Activated B cell treated with CpG ODN at 0.5 μM for 24 hours (primary cell): ENCODE results near the gene GPX1. TPM values are rescaled to one million over a fixed set of nuclear protein-coding genes. Genes with fewer than 3 reads are reported as not detected.
"Not testable (repeated sequence)": the region's sequence is repeated elsewhere in the genome, so short reads cannot be mapped to it uniquely, and the experiment has no call there.

ENCODE experiments used
- ATAC-seq: fragments of 200-7000 bp; cut with Tn5 transposase; one replicate; pipeline ENCODE4 v1.10.0; 2021; ENCODE audit warnings: low read depth, mild to moderate bottlenecking, moderate library complexity
- CTCF ChIA-PET: fragments of 350-600 bp; sonication (Branson Sonifier 250); formaldehyde crosslinking; loops from one replicate; lab custom pipeline; 2021; ENCODE audit warnings: antibody characterized with exemption; lab: Charles Lee
- POLR2A ChIA-PET: fragments of 350-600 bp; sonication (Branson Sonifier 250); formaldehyde crosslinking; loops from one replicate; lab custom pipeline; 2021; ENCODE audit warnings: antibody characterized with exemption; lab: Charles Lee
- DNase-seq: peaks from one replicate; pipeline ENCODE4 v3.0.0; 2022
- H3K27ac Mint-ChIP-seq: one replicate; pipeline ENCODE4 v1.8.0; 2020; ENCODE audit warnings: mixed read lengths
- H3K27me3 Mint-ChIP-seq: one replicate; pipeline ENCODE4 v1.8.0; 2021; ENCODE audit warnings: mixed read lengths
- H3K36me3 Mint-ChIP-seq: one replicate; pipeline ENCODE4 v1.8.0; 2021; ENCODE audit warnings: low read depth, mixed read lengths
- H3K4me1 Mint-ChIP-seq: one replicate; pipeline ENCODE4 v1.8.0; 2021; ENCODE audit warnings: mixed read lengths
- H3K4me3 Mint-ChIP-seq: one replicate; pipeline ENCODE4 v1.8.0; 2020; ENCODE audit warnings: mild to moderate bottlenecking, mixed read lengths
- H3K9me3 Mint-ChIP-seq: one replicate; pipeline ENCODE4 v1.8.0; 2020; ENCODE audit warnings: mixed read lengths
- CTCF ChIP-seq: fragments of 200-600 bp; IDR thresholded peaks from one replicate; pipeline ENCODE4 v1.8.0; 2022; ENCODE audit warnings: antibody characterized with exemption, mild to moderate bottlenecking
- intact Hi-C: fragments of 100-400 bp; cut with micrococcal nuclease; formaldehyde crosslinking; loops from one replicate; pipeline ENCODE4 v1.15.1; 2024
- total RNA-seq: library from RNA; stranded (reverse); gene quantifications from 2 replicates; pipeline ENCODE4 v1.2.3, GENCODE V29; 2022

Gene GPX1
- total RNA-seq, 1 donor from 2014 or later: 90.0 TPM

GRCh38 chr3:49358884-49359225, 702 bp upstream of the GPX1 start:
- no peak for DNase-seq
- intact Hi-C loops: no loop called here
- ChIA-PET POLR2A (interaction anchor here (0.6 to 7.0 kb wide), 6 partner anchors 15 to 455 kb away, joined by 4 to 106 read pairs (median 14); partner anchors contain the start of genes NICN1, RHOA, TCTA and USP4), CTCF (interaction anchor here (0.9 to 1.5 kb wide), 2 partner anchors 11 to 19 kb away, joined by 3 to 11 read pairs; partner anchors contain the start of gene USP4)
- Mint-ChIP-seq H3K4me1 (peaks cover 35% of the 10 kb centered on the region), H3K9me3 (no peaks in the 10 kb centered on the region), H3K36me3 (peaks cover 60% of the 10 kb centered on the region), H3K27me3 (no peaks in the 10 kb centered on the region), H3K27ac (peak overlapping the region; percentile 85), H3K4me3 (peak overlapping the region; percentile 89)
- ATAC-seq: no peak
- no peak for TF ChIP-seq CTCF

DNA sequence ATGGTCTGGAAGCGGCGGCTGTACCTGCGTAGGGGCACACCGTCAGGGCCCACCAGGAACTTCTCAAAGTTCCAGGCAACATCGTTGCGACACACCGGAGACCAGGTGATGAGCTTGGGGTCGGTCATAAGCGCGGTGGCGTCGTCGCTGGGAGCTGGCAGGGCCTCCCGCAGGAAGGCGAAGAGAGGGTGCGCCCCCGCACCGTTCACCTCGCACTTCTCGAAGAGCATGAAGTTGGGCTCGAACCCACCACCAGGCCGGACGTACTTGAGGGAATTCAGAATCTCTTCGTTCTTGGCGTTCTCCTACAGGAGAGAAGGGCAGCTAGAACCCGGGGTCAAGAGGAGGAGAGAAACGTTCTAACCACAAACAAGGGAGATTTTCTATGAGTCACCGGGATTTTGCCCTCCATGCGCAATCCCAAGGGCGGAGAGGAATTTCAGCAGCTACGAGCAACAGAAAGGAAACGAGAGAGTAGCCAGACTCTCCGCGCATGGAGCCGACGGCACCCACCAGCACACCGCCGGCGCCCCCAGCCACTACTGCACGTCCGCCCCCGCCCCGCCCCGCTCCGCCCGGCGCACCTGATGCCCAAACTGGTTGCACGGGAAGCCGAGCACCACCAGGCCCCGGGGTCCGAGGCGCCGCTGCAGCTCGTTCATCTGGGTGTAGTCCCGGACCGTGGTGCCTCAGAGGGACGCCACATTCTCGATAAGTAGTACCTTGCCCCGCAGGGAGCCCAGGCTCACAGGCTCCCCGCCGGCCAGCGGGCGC, 523 bp downstream of the GPX1 start:
- ChIA-PET POLR2A (interaction anchor here (0.7 to 7.0 kb wide), 6 partner anchors 14 to 71 kb away, joined by 3 to 106 read pairs (median 14); partner anchors contain the start of genes NICN1, RHOA, TCTA and USP4), CTCF (interaction anchor here (1.2 kb wide), 1 partner anchor 17 kb away, joined by 11 read pairs; the partner anchor contains the start of gene USP4)
- Mint-ChIP-seq H3K4me1 (peaks cover 41% of the 10 kb centered on the region), H3K36me3 (peaks cover 49% of the 10 kb centered on the region), H3K4me3 (peak overlapping the region; percentile 89), H3K27ac (peak overlapping the region; percentile 90)
- peak; percentile 43 for ATAC-seq
- not testable (repeated sequence) for H3K27me3 Mint-ChIP-seq, H3K9me3 Mint-ChIP-seq
- intact Hi-C loops: loop anchor here (1.0 kb wide), 2 partner anchors 12 to 17 kb away; partner anchors contain the start of gene USP4
- peak; percentile 44 for DNase-seq

GRCh38 chr3:49357095-49357442, 1.1 kb downstream of the GPX1 start:
- not testable (repeated sequence) for H3K9me3 Mint-ChIP-seq, H3K27me3 Mint-ChIP-seq, DNase-seq
- intact Hi-C loops: loop anchor here (1.0 kb wide), 2 partner anchors 12 to 17 kb away; partner anchors contain the start of gene USP4
- POLR2A ChIA-PET: interaction anchor here (0.6 to 7.0 kb wide), 7 partner anchors 13 to 90 kb away, joined by 3 to 106 read pairs (median 10); partner anchors contain the start of genes NICN1, RHOA, TCTA and USP4
- ATAC-seq: peak; percentile 49
- Mint-ChIP-seq H3K27ac (peak overlapping the region; percentile 90), H3K4me1 (peaks cover 47% of the 10 kb centered on the region), H3K36me3 (peaks cover 43% of the 10 kb centered on the region), H3K4me3 (peak overlapping the region; percentile 89)
- CTCF ChIA-PET: interaction anchor here (1.2 kb wide), 1 partner anchor 17 kb away, joined by 11 read pairs; the partner anchor contains the start of gene USP4

DNA sequence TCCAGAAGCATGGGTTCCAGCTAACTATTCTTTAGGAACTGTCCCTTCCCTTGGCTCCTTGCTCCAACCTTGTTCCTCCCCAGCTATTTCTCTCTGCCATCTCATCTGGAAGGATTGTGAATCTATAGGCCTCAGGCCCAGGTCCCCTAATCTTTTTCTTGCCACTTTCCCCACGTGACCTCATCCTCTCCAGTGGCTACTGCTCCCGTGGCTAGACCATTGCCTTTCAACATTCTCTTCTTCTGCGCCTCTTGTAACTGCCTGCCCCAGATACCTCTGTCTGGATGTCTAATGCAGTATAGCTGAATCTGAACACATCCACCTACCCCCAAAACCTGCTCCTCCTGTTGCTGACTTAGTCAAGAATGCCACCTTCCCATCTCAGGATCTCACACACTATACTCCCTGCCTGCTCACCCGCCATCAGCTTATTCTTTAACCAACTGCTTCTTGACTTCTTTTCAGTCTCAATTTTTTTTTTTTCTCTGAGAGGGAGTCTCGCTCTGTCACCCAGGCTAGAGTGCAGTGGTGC, 5.2 kb downstream of the GPX1 start:
- no peaks in the 10 kb centered on the region for H3K9me3 Mint-ChIP-seq
- ATAC-seq (no peak), DNase-seq (no peak)
- POLR2A ChIA-PET: interaction anchor here (0.7 to 3.0 kb wide), 2 partner anchors 13 to 59 kb away, joined by 3 to 25 read pairs; partner anchors contain the start of genes RHOA and USP4
- CTCF ChIA-PET: interaction anchor here (0.7 to 1.6 kb wide), 2 partner anchors 13 to 56 kb away, joined by 4 to 7 read pairs; partner anchors contain the start of gene USP4
- peaks cover 47% of the 10 kb centered on the region for H3K4me1 Mint-ChIP-seq
- TF ChIP-seq CTCF: no peak
- H3K36me3 Mint-ChIP-seq: peaks cover 16% of the 10 kb centered on the region
- intact Hi-C loops: no loop called here
- H3K4me3 Mint-ChIP-seq: no peak overlapping the region
- H3K27ac Mint-ChIP-seq: peak overlapping the region; percentile 1
- H3K27me3 Mint-ChIP-seq: no peaks in the 10 kb centered on the region

DNA sequence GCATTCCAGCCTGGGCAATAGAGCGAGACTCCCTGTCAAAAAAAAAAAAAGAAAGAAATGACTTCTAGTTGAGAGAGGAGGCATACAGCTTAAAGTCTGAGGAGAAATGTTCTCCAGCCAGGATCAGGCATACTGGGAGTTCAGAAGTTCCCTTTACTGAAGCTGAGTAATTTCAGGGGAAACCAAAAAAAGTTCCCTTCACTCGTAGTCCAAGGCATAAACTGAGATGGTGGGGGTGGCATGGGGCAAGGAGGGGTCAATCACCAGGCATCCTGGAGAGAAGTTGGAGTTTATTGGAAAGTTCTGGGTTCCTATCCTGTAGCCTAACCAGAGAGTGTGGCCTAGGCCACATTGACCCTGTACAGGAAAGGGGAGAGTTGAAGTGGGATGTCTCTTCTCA, 5.9 kb downstream of the GPX1 start:
- peaks cover 11% of the 10 kb centered on the region for H3K36me3 Mint-ChIP-seq
- DNase-seq: no peak
- H3K9me3 Mint-ChIP-seq: no peaks in the 10 kb centered on the region
- ChIA-PET POLR2A (interaction anchor here (0.6 to 3.0 kb wide), 3 partner anchors 9 to 12 kb away, joined by 3 to 25 read pairs (median 6); partner anchors contain the start of gene USP4), CTCF (interaction anchor here (1.6 kb wide), 1 partner anchor 12 kb away, joined by 7 read pairs; the partner anchor contains the start of gene USP4)
- no peaks in the 10 kb centered on the region for H3K27me3 Mint-ChIP-seq
- ATAC-seq: no peak
- TF ChIP-seq CTCF: no peak
- H3K4me1 Mint-ChIP-seq: peaks cover 45% of the 10 kb centered on the region
- no peak overlapping the region for H3K4me3 Mint-ChIP-seq
- intact Hi-C loops: no loop called here
- H3K27ac Mint-ChIP-seq: peak overlapping the region; percentile 79
